Right lobe of liver (tissue), 6 donors: ENCODE data around the gene AAK1. TPM values are rescaled to one million over a fixed set of nuclear protein-coding genes. Genes with fewer than 3 reads are reported as not detected.
A peak's percentile ranks its signal among the peaks of the same experiment; 100 is the strongest.

ENCODE experiments used
- ATAC-seq, 4 donors: fragments of 200-7000 bp; cut with Tn5 transposase; one replicate each; pipeline ENCODE4 v1.9.1; 2020; ENCODE audit warnings: mild to moderate bottlenecking in 4 of 4, moderate library complexity in 4 of 4
- DNase-seq, 3 donors: peaks; one replicate each; pipeline ENCODE4 v3.0.0-alpha.2; 2020
- H3K27ac ChIP-seq, 3 donors: fragments of 200-600 bp; one replicate each; pipeline ENCODE4 v1.8.0; 2022
- H3K27me3 ChIP-seq, 2 donors: fragments of 200-600 bp; one replicate each; pipeline ENCODE4 v1.8.0; 2022
- H3K36me3 ChIP-seq, 4 donors: fragments of 200-600 bp; sonication (generic) in 1 of 4; one replicate each; pipeline versions ENCODE4 v1.5.1 to v1.8.0; 2017 to 2022; ENCODE audit warnings: control low read depth in 1 of 4
- H3K4me1 ChIP-seq, 4 donors: fragments of 200-600 bp; sonication (generic) in 1 of 4; one replicate each; pipeline versions ENCODE4 v1.5.1 to v1.8.0; 2017 to 2022; ENCODE audit warnings: control low read depth in 1 of 4
- H3K4me3 ChIP-seq, 3 donors: fragments of 200-600 bp; one replicate each; pipeline ENCODE4 v1.8.0; 2022
- H3K9me3 ChIP-seq, 4 donors: fragments of 200-600 bp; sonication (generic) in 1 of 4; one replicate each; pipeline versions ENCODE4 v1.5.1 to v1.8.0; 2017 to 2022; ENCODE audit warnings: control low read depth in 1 of 4
- POLR2A ChIP-seq: fragments of 450-650 bp; IDR thresholded peaks from one replicate; pipeline ENCODE4 v1.6.1; 2017; ENCODE audit warnings: antibody characterized with exemption, mild to moderate bottlenecking
- WGBS: methylation state at CpG from one replicate; pipeline ENCODE4 v1.1.6; 2018; ENCODE audit warnings: low coverage, low lambda C conversion rate; ENCODE audit not compliant: insufficient coverage; ENCODE audit errors: missing lambda C conversion rate; 5-methylcytosine and 5-hydroxymethylcytosine counted together
- intact Hi-C, 2 donors: fragments of 100-400 bp; cut with DNase I; formaldehyde crosslinking; loops; one replicate each; pipeline versions ENCODE4 v1.11.2 to v1.14.1; 2022
- total RNA-seq, 6 experiments: library from RNA; depleted of rRNA in 2 of 6; stranded (reverse); fragments of >200 nt in 2 of 6; fragmentation: NEBNext Ultra II Directional in 3 of 6; extraction: Animal tissue kit (Norgen Biotek cat#: 25700) in 3 of 6; gene quantifications; one replicate each; pipeline versions ENCODE4 v1.1.0 to v1.2.4, GENCODE V29; 2016 to 2023
- TF ChIP-seq, protein P1 (sequence below), 4 donors: fragments of 200-600 bp in 3 of 4; fragments of 450-650 bp in 1 of 4; IDR thresholded peaks; one replicate each; pipeline versions ENCODE4 v1.5.1 to v1.8.0; 2016 to 2022; ENCODE audit warnings: antibody characterized with exemption in 4 of 4, mild to moderate bottlenecking in 2 of 4
- donor health status: DM: no; HTN: yes; CAD: no.
- donor health status: DM: no; HTN: no; CAD: no.
- donor health status: DM: no; HTN: no; CAD: no.
- donor health status: DM: no; HTN: yes; CAD: no.
- donor health status: DM: no; HTN: yes; CAD: no.

Gene AAK1
- total RNA-seq, 6 experiments from 2014 or later = 12.7 to 30.5 (median 20.5) TPM

DNA sequence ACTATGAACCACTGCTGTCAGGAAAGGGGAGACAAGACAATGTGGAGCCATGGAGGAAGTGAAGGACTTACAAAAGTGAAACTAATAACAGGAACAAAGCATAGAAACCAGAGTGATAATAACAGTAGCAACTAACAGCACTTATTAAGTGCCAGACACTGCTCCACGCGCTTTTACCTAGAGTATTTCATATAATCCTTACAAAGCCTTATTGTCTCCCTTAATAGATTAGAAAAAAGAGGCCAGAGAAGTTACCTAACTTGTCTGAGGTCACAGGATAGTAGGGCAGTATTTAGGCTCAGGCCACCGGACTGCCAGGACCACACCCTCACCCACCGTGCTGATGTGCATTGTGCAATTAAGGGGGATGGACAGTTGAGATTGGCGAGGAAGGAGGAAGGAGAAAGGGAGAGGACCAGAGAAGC, 107.7 kb downstream of the AAK1 start:
- Histone ChIP-seq H3K36me3 (peaks cover 0 to 10% (median 0%) of the 10 kb centered on the region in 4 donors), H3K9me3 (no peaks in the 10 kb centered on the region), H3K4me3 (no peak overlapping the region), H3K27ac (no peak overlapping the region), H3K4me1 (no peaks in the 10 kb centered on the region), H3K27me3 (no peaks in the 10 kb centered on the region)
- ATAC-seq = peak; percentile 41 to 61 (median 49)
- WGBS = 54% methylated on average over 4 of the region's 5 CpGs
- intact Hi-C loops = no loop called here
- no peak for TF ChIP-seq POLR2A
- TF ChIP-seq, protein P1, sequence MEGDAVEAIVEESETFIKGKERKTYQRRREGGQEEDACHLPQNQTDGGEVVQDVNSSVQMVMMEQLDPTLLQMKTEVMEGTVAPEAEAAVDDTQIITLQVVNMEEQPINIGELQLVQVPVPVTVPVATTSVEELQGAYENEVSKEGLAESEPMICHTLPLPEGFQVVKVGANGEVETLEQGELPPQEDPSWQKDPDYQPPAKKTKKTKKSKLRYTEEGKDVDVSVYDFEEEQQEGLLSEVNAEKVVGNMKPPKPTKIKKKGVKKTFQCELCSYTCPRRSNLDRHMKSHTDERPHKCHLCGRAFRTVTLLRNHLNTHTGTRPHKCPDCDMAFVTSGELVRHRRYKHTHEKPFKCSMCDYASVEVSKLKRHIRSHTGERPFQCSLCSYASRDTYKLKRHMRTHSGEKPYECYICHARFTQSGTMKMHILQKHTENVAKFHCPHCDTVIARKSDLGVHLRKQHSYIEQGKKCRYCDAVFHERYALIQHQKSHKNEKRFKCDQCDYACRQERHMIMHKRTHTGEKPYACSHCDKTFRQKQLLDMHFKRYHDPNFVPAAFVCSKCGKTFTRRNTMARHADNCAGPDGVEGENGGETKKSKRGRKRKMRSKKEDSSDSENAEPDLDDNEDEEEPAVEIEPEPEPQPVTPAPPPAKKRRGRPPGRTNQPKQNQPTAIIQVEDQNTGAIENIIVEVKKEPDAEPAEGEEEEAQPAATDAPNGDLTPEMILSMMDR (IDR thresholded peaks at IDR 0.05) = no peak
- no peak for DNase-seq

- Histone ChIP-seq H3K27ac (no peak overlapping the region), H3K9me3 (no peaks in the 10 kb centered on the region), H3K36me3 (peaks cover 0 to 24% (median 2%) of the 10 kb centered on the region in 4 donors), H3K27me3 (no peaks in the 10 kb centered on the region), H3K4me3 (no peak overlapping the region), H3K4me1 (no peaks in the 10 kb centered on the region)
- intact Hi-C loops = no loop called here
- 84% methylated on average over 7 of the region's 7 CpGs for WGBS
- DNase-seq (no peak), ATAC-seq (no peak)
- TF ChIP-seq, protein P1 (IDR thresholded peaks at IDR 0.05) = no peak
- no peak for TF ChIP-seq POLR2A
Measured at GRCh38 chr2:69531186-69531585, 112.4 kb downstream of the AAK1 start.

DNA sequence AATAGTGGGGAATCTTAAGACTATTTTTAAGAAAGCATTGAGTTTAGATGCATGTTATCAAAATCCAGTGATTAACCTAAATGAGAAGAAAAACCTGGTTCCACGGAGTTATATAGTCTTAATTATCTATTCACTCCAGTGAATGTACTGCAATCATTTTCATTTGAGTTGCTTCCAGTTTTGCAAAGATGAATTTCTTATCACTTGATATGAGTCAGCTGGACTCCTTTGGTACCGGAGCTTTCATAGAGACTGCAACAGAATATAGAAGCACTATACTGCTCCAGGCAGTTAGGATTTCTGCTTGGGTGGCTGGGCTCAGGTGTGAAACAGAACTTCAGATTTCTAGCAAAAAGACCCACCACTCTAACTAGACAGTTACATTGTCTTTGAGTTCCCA, 114.1 kb downstream of the AAK1 start:
- no peak overlapping the region for H3K27ac ChIP-seq
- H3K27me3 ChIP-seq = no peaks in the 10 kb centered on the region
- ATAC-seq = no peak
- H3K9me3 ChIP-seq = no peaks in the 10 kb centered on the region
- no peaks in the 10 kb centered on the region for H3K4me1 ChIP-seq
- intact Hi-C loops = no loop called here
- no peak for TF ChIP-seq POLR2A
- TF ChIP-seq, protein P1 (IDR thresholded peaks at IDR 0.05) = no peak
- H3K36me3 ChIP-seq = peaks cover 0 to 24% (median 2%) of the 10 kb centered on the region in 4 donors
- no peak for DNase-seq
- no peak overlapping the region for H3K4me3 ChIP-seq
- 77% methylated on average over 1 of the region's 2 CpGs for WGBS

GRCh38 chr2:69525261-69525660, 118.3 kb downstream of the AAK1 start:
- no peak overlapping the region for H3K27ac ChIP-seq
- TF ChIP-seq, protein P1 (IDR thresholded peaks at IDR 0.05) = no peak
- no peak for TF ChIP-seq POLR2A
- WGBS = 82% methylated on average over 3 of the region's 3 CpGs
- intact Hi-C loops = no loop called here
- no peaks in the 10 kb centered on the region for H3K27me3 ChIP-seq
- no peaks in the 10 kb centered on the region for H3K4me1 ChIP-seq
- peaks cover 0 to 22% (median 2%) of the 10 kb centered on the region in 4 donors for H3K36me3 ChIP-seq
- no peak overlapping the region for H3K4me3 ChIP-seq
- no peak for DNase-seq
- no peaks in the 10 kb centered on the region for H3K9me3 ChIP-seq
- ATAC-seq = no peak

- 88% methylated on average over 1 of the region's 1 CpG for WGBS
- H3K27me3 ChIP-seq = no peaks in the 10 kb centered on the region
- peaks cover 0 to 24% (median 1%) of the 10 kb centered on the region in 4 donors for H3K36me3 ChIP-seq
- H3K27ac ChIP-seq = no peak overlapping the region
- H3K9me3 ChIP-seq = no peaks in the 10 kb centered on the region
- H3K4me1 ChIP-seq = no peaks in the 10 kb centered on the region
- intact Hi-C loops = no loop called here
- ATAC-seq (no peak), DNase-seq (no peak)
- no peak overlapping the region for H3K4me3 ChIP-seq
- TF ChIP-seq, protein P1 (IDR thresholded peaks at IDR 0.05) = no peak
- no peak for TF ChIP-seq POLR2A
Measured at GRCh38 chr2:69524799-69525198, 118.7 kb downstream of the AAK1 start.
